ENCODE results near the gene LILRB1.
"Not testable (repeated sequence)": the region's sequence is repeated elsewhere in the genome, so short reads cannot be mapped to it uniquely, and the experiment has no call there.

The LILRB1 gene

DNA sequence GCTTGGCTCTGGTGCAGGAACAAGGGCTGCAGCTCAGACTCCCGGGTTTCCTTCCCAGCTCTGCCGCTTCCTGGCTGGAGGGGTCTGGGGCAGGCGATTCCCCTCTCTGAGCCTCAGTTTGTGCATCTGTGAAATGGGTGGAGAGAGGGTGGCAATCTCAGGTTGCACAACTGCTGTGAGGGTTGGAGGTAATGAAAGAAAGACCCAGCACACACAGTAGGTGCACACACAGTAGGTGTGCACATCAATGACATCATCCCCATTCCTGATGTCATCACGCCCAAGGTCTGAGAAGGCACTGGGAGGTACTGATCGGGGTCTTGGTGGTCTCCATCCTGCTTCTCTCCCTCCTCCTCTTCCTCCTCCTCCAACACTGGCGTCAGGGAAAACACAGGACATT lies 35.2 kb downstream of the LILRB1 start:
- DNase-seq, result no peak

GRCh38 chr19:54667217-54667616 lies 36.9 kb downstream of the LILRB1 start:
- no peak for DNase-seq

DNA sequence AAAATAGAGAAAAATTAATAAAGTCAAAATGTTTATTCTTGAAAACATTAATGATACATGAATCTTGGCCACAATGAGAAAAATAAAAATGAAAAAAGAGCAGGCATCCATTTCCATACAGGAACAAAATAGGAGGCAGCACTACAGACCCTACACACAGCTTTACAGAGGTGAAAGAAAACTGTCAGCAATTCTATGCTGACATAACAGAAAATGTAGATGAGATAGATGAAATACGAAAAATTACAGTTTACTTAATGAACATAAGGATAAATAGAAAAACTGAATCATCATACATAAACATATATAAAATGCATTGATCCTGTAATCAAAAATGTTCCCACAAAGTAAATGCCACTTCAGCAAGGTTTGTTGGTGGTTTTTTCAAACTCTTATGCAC lies 38.1 kb downstream of the LILRB1 start:
- DNase-seq, result no peak

GRCh38 chr19:54670576-54671357 lies 40.5 kb downstream of the LILRB1 start:
- DNase-seq, result no peak

- no peak for DNase-seq
Measured at GRCh38 chr19:54673222-54673621, 42.9 kb downstream of the LILRB1 start.

GRCh38 chr19:54674021-54674617 lies 43.8 kb downstream of the LILRB1 start:
- DNase-seq, result no peak

DNA sequence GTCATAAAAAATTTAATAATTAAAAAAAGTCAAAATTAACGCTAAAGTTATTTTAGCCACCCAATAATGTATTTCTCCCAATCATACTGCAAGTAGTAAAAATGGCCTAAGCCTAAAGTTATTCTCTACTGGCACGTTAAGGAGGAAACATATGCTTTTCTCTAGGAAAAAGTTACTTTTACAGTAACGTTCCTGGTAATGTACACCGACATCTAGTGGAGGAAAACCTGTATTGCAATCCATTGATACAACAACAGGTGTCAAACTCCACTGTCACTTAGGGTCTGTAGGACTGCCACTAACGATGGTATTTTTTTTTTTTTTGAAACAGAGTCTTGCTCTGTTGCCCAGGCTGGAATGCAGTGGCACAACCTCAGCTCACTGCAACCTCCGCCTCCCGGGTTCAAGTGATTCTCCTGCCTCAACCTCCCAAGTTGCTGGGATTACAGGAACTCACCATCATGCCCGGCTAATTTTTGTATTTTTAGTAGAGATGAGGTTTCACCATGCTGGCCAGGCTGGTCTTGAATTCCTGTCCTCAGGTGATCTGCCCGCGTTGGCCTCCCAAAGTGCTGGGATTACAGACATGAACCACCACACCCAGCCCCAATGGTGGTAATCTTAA lies 46.0 kb downstream of the LILRB1 start:
- DNase-seq, result not testable (repeated sequence)

DNA sequence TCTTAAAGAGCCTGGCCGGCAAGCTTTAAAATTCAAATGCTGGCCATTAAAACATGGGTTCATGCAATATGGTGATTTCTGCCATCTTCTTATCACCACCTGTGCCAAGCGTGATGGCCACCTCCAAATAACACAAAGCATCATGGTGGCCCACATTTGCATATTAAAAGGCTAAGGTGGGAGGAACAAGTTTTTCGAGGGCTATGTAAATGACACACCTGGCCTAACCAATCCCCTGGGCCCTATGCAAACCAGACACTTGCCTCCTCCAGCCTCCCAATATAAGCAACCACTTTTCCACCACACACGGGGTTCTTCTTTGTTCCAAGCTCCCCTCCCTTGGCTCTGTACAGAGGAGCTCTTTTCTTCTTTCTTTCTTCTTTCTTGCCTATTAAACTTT lies 46.9 kb downstream of the LILRB1 start:
- no peak for DNase-seq

DNA sequence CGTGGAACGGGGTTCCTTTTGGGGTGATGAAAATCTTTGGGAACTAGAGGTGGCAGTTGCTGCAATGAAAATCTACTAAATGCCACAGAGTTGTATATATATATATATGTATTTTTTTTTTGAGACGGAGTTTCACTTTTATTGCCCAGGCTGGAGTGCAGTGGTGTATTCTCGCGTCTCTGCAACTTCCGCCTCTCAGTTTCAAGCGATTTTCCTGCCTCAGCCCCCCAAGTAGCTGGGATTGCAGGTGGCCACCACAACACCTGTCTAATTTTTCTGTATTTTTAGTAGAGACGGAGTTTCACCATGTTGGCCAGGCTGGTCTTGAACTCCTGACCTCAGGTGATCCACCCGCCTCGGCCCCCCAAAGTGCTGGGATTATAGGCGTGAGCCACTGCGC lies 51.3 kb downstream of the LILRB1 start:
- DNase-seq, result not testable (repeated sequence)

- DNase-seq, result no peak
Measured at GRCh38 chr19:54682306-54682856, 52.1 kb downstream of the LILRB1 start.

DNA sequence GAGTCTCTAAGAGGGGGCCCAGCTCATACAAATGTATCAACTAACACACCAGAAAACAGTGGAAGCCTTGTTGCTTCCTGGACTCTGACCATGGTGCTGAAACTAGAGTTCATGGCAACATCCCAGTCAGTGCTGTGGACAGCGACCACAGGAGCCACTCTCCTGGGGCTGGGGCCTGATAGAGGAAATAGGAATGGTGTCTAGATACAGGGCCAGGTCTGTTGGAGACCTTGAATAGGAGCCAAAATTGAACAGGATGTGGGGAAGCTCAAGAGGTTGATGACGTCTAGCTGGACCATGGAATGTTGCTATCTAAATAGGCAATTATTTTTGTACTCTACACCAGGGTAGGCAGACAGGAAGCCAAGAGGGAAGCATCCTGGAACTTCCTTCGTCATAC lies 54.2 kb downstream of the LILRB1 start:
- DNase-seq, result no peak
